Measurements from ENCODE around the gene OLA1. TPM values are rescaled to one million over a fixed set of nuclear protein-coding genes. Genes with fewer than 3 reads are reported as not detected.

Gene OLA1
- polyA plus RNA-seq, 1 experiment: 36.7 TPM

DNA sequence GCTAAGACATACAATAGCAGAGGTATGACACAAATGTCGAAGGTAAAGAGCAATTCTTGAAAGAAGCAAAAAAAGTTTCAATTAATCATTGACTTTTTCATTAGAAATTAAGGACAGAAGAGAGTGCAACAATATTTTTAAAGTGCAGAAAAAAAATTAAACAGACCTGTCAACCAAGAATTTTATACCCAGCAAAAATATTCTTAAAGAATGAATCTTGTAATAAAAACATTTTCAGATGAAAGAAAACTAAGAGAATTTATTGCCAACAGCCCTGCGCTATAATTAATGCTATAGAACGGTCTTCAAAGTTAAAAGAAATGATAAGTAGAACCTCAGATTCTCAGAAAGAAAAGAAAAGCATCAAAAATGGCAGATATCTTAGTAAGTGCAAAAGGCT, 79.0 kb downstream of the OLA1 start:
- ChIA-PET CTCF (no interaction called here), POLR2A (no interaction called here)
- Histone ChIP-seq H3K4me3 (ENCODE audit: low read depth, low read length) (no peak overlapping the region), H3K27me3 (ENCODE audit: control insufficient read depth, insufficient read depth, low read length) (no peaks in the 10 kb centered on the region), H3K36me3 (ENCODE audit: control insufficient read depth, insufficient read depth, low read length) (no peaks in the 10 kb centered on the region)
- no peak for DNase-seq (ENCODE audit: low read depth)
- TF ChIP-seq, protein P1, sequence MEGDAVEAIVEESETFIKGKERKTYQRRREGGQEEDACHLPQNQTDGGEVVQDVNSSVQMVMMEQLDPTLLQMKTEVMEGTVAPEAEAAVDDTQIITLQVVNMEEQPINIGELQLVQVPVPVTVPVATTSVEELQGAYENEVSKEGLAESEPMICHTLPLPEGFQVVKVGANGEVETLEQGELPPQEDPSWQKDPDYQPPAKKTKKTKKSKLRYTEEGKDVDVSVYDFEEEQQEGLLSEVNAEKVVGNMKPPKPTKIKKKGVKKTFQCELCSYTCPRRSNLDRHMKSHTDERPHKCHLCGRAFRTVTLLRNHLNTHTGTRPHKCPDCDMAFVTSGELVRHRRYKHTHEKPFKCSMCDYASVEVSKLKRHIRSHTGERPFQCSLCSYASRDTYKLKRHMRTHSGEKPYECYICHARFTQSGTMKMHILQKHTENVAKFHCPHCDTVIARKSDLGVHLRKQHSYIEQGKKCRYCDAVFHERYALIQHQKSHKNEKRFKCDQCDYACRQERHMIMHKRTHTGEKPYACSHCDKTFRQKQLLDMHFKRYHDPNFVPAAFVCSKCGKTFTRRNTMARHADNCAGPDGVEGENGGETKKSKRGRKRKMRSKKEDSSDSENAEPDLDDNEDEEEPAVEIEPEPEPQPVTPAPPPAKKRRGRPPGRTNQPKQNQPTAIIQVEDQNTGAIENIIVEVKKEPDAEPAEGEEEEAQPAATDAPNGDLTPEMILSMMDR (IDR thresholded peaks at IDR 0.05; ENCODE audit: insufficient read depth, low read depth, low read length): no peak

DNA sequence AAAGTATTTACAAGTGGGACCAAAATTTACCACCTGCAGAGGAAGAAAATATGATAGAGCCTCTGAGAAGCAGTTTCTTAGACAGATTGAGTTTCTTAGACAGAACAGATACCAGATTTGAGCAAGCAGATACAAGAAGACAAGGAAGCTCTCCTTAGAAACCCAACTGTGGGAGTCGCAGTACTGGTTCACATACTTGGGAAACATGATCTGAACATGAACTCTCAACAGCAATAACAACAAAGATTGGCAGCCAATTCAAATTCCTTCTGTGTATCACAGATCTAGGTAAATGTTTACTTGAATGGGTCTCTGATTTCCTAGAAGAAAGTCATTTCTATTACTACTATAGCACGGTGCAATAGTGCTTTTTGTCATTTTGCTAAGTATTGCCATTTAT, 82.1 kb downstream of the OLA1 start:
- no peak overlapping the region for H3K4me3 ChIP-seq (ENCODE audit: low read depth, low read length)
- TF ChIP-seq, protein P1 (IDR thresholded peaks at IDR 0.05; ENCODE audit: insufficient read depth, low read depth, low read length): no peak
- ChIA-PET POLR2A (no interaction called here), CTCF (no interaction called here)
- no peaks in the 10 kb centered on the region for H3K36me3 ChIP-seq (ENCODE audit: control insufficient read depth, insufficient read depth, low read length)
- DNase-seq (ENCODE audit: low read depth): no peak
- no peaks in the 10 kb centered on the region for H3K27me3 ChIP-seq (ENCODE audit: control insufficient read depth, insufficient read depth, low read length)

DNA sequence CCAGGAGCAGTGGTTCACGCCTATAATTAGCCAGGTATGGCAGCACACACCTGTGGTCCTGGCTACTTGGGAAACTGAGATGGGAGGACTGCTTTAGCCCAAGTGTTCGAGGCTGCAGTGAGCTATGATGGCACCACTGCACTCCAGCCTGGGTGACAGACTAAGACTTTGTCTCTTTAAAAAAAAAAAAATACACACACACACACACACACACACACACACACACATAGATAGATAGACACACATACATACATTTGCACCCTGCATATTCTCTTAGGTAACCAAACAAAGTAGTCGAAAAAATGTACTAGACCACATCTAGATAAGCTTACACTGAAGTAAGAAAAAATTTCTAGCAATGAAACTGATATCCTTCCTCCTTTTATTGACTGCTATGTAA, 86.8 kb downstream of the OLA1 start:
- POLR2A ChIA-PET: no interaction called here
- H3K27me3 ChIP-seq (ENCODE audit: control insufficient read depth, insufficient read depth, low read length): no peaks in the 10 kb centered on the region
- H3K36me3 ChIP-seq (ENCODE audit: control insufficient read depth, insufficient read depth, low read length): no peaks in the 10 kb centered on the region
- DNase-seq (ENCODE audit: low read depth): no peak
- TF ChIP-seq, protein P1 (IDR thresholded peaks at IDR 0.05; ENCODE audit: insufficient read depth, low read depth, low read length): no peak
- no peak overlapping the region for H3K4me3 ChIP-seq (ENCODE audit: low read depth, low read length)
- CTCF ChIA-PET: interaction anchor here (1.0 to 1.3 kb wide), 2 partner anchors 10 to 180 kb away, joined by 3 to 4 read pairs; no protein-coding TSS in a partner anchor

DNA sequence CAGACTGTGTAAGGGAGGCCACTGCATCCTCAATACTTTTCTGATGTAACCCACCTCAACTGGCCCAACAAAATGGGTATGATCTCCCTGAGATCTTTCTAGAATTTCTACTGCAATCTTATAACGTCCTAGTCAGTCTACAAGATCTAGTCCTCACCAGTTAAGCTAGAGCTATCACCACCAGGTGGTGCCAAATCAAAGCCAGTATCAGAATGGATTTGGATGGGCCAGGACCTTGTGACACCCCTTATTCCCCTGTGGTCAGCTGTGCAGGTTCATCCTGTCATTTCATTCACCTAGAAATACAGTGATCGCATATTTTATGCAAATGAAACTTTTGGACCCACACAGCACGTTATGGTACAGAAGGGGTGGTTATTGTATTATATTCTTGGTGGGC, 90.3 kb downstream of the OLA1 start:
- POLR2A ChIA-PET: no interaction called here
- Histone ChIP-seq H3K36me3 (ENCODE audit: control insufficient read depth, insufficient read depth, low read length) (no peaks in the 10 kb centered on the region), H3K4me3 (ENCODE audit: low read depth, low read length) (no peak overlapping the region), H3K27me3 (ENCODE audit: control insufficient read depth, insufficient read depth, low read length) (no peaks in the 10 kb centered on the region)
- CTCF ChIA-PET: interaction anchor here (1.0 to 2.1 kb wide), 3 partner anchors 19 to 183 kb away, joined by 3 to 7 read pairs (median 4); no protein-coding TSS in a partner anchor
- no peak for DNase-seq (ENCODE audit: low read depth)
- TF ChIP-seq, protein P1 (IDR thresholded peaks at IDR 0.05; ENCODE audit: insufficient read depth, low read depth, low read length): peak; percentile 55

DNA sequence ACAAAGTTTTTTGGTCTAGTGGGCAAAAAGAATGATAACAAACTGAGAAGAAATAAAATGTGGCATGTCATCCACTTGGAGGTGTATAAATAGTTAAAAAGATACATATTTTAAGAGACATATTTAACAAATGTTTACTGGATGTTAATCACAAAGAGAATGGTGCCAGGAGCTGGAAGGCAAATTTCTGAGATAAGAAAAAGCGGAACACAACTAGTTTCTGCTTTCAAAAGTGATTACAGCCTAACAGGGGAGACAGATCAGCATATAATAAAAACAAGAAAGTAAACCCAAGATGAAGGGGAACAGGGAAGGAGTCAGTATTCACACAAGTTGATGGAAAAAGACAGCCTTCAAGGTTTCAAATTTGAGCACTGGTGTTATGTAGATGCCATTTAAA, 91.3 kb downstream of the OLA1 start:
- H3K36me3 ChIP-seq (ENCODE audit: control insufficient read depth, insufficient read depth, low read length): no peaks in the 10 kb centered on the region
- DNase-seq (ENCODE audit: low read depth): no peak
- ChIA-PET CTCF (no interaction called here), POLR2A (no interaction called here)
- H3K4me3 ChIP-seq (ENCODE audit: low read depth, low read length): no peak overlapping the region
- H3K27me3 ChIP-seq (ENCODE audit: control insufficient read depth, insufficient read depth, low read length): no peaks in the 10 kb centered on the region
- TF ChIP-seq, protein P1 (IDR thresholded peaks at IDR 0.05; ENCODE audit: insufficient read depth, low read depth, low read length): no peak

Data from BJ (cell line).